Measurements from ENCODE around the gene RIMBP2.

DNA sequence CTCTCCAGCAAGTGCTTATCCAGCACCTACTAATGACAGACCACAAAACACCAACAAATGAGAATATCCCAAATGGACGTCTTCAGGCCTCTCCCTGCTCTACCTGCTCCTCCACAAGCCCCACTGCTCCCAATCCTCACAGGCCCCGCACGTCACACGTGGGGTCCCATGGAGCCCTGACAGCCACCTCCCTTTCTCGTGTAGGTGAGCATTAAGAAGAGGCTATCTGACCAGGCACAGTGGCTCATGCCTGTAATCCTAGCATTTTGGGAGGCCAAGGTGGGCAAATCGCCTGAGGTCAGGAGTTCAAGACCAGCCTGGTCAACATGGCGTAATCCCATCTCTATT, 5.4 kb downstream of the RIMBP2 start:
- TF ChIP-seq, protein P1, sequence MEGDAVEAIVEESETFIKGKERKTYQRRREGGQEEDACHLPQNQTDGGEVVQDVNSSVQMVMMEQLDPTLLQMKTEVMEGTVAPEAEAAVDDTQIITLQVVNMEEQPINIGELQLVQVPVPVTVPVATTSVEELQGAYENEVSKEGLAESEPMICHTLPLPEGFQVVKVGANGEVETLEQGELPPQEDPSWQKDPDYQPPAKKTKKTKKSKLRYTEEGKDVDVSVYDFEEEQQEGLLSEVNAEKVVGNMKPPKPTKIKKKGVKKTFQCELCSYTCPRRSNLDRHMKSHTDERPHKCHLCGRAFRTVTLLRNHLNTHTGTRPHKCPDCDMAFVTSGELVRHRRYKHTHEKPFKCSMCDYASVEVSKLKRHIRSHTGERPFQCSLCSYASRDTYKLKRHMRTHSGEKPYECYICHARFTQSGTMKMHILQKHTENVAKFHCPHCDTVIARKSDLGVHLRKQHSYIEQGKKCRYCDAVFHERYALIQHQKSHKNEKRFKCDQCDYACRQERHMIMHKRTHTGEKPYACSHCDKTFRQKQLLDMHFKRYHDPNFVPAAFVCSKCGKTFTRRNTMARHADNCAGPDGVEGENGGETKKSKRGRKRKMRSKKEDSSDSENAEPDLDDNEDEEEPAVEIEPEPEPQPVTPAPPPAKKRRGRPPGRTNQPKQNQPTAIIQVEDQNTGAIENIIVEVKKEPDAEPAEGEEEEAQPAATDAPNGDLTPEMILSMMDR (optimal IDR thresholded peaks at IDR 0.05 in 1 of 3, IDR thresholded peaks at IDR 0.05 in 1 of 3, conservative IDR thresholded peaks at IDR 0.05 in 1 of 3; ENCODE audit: extremely low read depth in 1 of 3, insufficient read depth in 2 of 3, low read length in 3 of 3): no peak
- TF ChIP-seq EZH2 (IDR thresholded peaks at IDR 0.05; ENCODE audit: low read length): no peak
